ENCODE data around the gene UROC1.

The UROC1 gene

GRCh38 chr3:126546549-126547239, 29.1 kb upstream of the UROC1 start:
- Histone ChIP-seq H3K4me1 (ENCODE audit: control insufficient read depth in 5 of 5, insufficient read depth in 5 of 5, low read length in 5 of 5) (peaks cover 0 to 6% (median 3%) of the 10 kb centered on the region in 5 donors), H3K4me3 (ENCODE audit: low read depth in 1 of 5, low read length in 5 of 5) (no peak overlapping the region), H3K27ac (ENCODE audit: low read depth, low read length) (no peak overlapping the region), H3K9ac (ENCODE audit: low read length in 5 of 5) (no peak overlapping the region), H3K9me3 (ENCODE audit: control insufficient read depth in 5 of 5, low read length in 5 of 5) (no peaks in the 10 kb centered on the region), H3K36me3 (ENCODE audit: control insufficient read depth in 5 of 5, insufficient read depth in 5 of 5, low read length in 5 of 5) (no peaks in the 10 kb centered on the region), H3K27me3 (ENCODE audit: control insufficient read depth in 5 of 5, insufficient read depth in 4 of 5, low read length in 5 of 5) (peaks cover 0 to 23% (median 9%) of the 10 kb centered on the region in 5 donors)

- H3K4me1 ChIP-seq (ENCODE audit: control insufficient read depth in 5 of 5, insufficient read depth in 5 of 5, low read length in 5 of 5): peaks cover 0 to 13% (median 4%) of the 10 kb centered on the region in 5 donors
- no peak overlapping the region for H3K27ac ChIP-seq (ENCODE audit: low read depth, low read length)
- no peak overlapping the region for H3K4me3 ChIP-seq (ENCODE audit: low read depth in 1 of 5, low read length in 5 of 5)
- no peaks in the 10 kb centered on the region for H3K36me3 ChIP-seq (ENCODE audit: control insufficient read depth in 5 of 5, insufficient read depth in 5 of 5, low read length in 5 of 5)
- H3K9ac ChIP-seq (ENCODE audit: low read length in 5 of 5): no peak overlapping the region
- H3K27me3 ChIP-seq (ENCODE audit: control insufficient read depth in 5 of 5, insufficient read depth in 4 of 5, low read length in 5 of 5): peaks cover 0 to 25% (median 12%) of the 10 kb centered on the region in 5 donors
- H3K9me3 ChIP-seq (ENCODE audit: control insufficient read depth in 5 of 5, low read length in 5 of 5): no peaks in the 10 kb centered on the region
Observed at GRCh38 chr3:126546013-126546412, 28.4 kb upstream of the UROC1 start.

GRCh38 chr3:126545544-126545943, 28.0 kb upstream of the UROC1 start:
- H3K9ac ChIP-seq (ENCODE audit: low read length in 5 of 5): no peak overlapping the region
- no peak overlapping the region for H3K4me3 ChIP-seq (ENCODE audit: low read depth in 1 of 5, low read length in 5 of 5)
- no peaks in the 10 kb centered on the region for H3K36me3 ChIP-seq (ENCODE audit: control insufficient read depth in 5 of 5, insufficient read depth in 5 of 5, low read length in 5 of 5)
- no peaks in the 10 kb centered on the region for H3K9me3 ChIP-seq (ENCODE audit: control insufficient read depth in 5 of 5, low read length in 5 of 5)
- peaks cover 0 to 17% (median 8%) of the 10 kb centered on the region in 5 donors for H3K4me1 ChIP-seq (ENCODE audit: control insufficient read depth in 5 of 5, insufficient read depth in 5 of 5, low read length in 5 of 5)
- no peak overlapping the region for H3K27ac ChIP-seq (ENCODE audit: low read depth, low read length)
- H3K27me3 ChIP-seq (ENCODE audit: control insufficient read depth in 5 of 5, insufficient read depth in 4 of 5, low read length in 5 of 5): peaks cover 0 to 28% (median 12%) of the 10 kb centered on the region in 5 donors

GRCh38 chr3:126544596-126545281, 27.2 kb upstream of the UROC1 start:
- Histone ChIP-seq H3K4me3 (ENCODE audit: low read depth in 1 of 5, low read length in 5 of 5) (no peak overlapping the region), H3K4me1 (ENCODE audit: control insufficient read depth in 5 of 5, insufficient read depth in 5 of 5, low read length in 5 of 5) (peaks cover 3 to 25% (median 14%) of the 10 kb centered on the region in 5 donors), H3K36me3 (ENCODE audit: control insufficient read depth in 5 of 5, insufficient read depth in 5 of 5, low read length in 5 of 5) (no peaks in the 10 kb centered on the region), H3K27me3 (ENCODE audit: control insufficient read depth in 5 of 5, insufficient read depth in 4 of 5, low read length in 5 of 5) (peaks cover 0 to 29% (median 15%) of the 10 kb centered on the region in 5 donors), H3K9ac (ENCODE audit: low read length in 5 of 5) (no peak overlapping the region), H3K27ac (ENCODE audit: low read depth, low read length) (no peak overlapping the region), H3K9me3 (ENCODE audit: control insufficient read depth in 5 of 5, low read length in 5 of 5) (no peaks in the 10 kb centered on the region)

- Histone ChIP-seq H3K27ac (ENCODE audit: low read depth, low read length) (no peak overlapping the region), H3K9ac (ENCODE audit: low read length in 5 of 5) (no peak overlapping the region), H3K36me3 (ENCODE audit: control insufficient read depth in 5 of 5, insufficient read depth in 5 of 5, low read length in 5 of 5) (no peaks in the 10 kb centered on the region), H3K4me3 (ENCODE audit: low read depth in 1 of 5, low read length in 5 of 5) (no peak overlapping the region), H3K27me3 (ENCODE audit: control insufficient read depth in 5 of 5, insufficient read depth in 4 of 5, low read length in 5 of 5) (peaks cover 0 to 23% (median 15%) of the 10 kb centered on the region in 5 donors), H3K4me1 (ENCODE audit: control insufficient read depth in 5 of 5, insufficient read depth in 5 of 5, low read length in 5 of 5) (peaks cover 3 to 29% (median 14%) of the 10 kb centered on the region in 5 donors), H3K9me3 (ENCODE audit: control insufficient read depth in 5 of 5, low read length in 5 of 5) (no peaks in the 10 kb centered on the region)
Observed at GRCh38 chr3:126543457-126544061, 26.0 kb upstream of the UROC1 start.

- no peak overlapping the region for H3K4me3 ChIP-seq (ENCODE audit: low read depth in 1 of 5, low read length in 5 of 5)
- H3K36me3 ChIP-seq (ENCODE audit: control insufficient read depth in 5 of 5, insufficient read depth in 5 of 5, low read length in 5 of 5): no peaks in the 10 kb centered on the region
- H3K9me3 ChIP-seq (ENCODE audit: control insufficient read depth in 5 of 5, low read length in 5 of 5): no peaks in the 10 kb centered on the region
- H3K27ac ChIP-seq (ENCODE audit: low read depth, low read length): no peak overlapping the region
- peaks cover 3 to 25% (median 20%) of the 10 kb centered on the region in 5 donors for H3K27me3 ChIP-seq (ENCODE audit: control insufficient read depth in 5 of 5, insufficient read depth in 4 of 5, low read length in 5 of 5)
- H3K4me1 ChIP-seq (ENCODE audit: control insufficient read depth in 5 of 5, insufficient read depth in 5 of 5, low read length in 5 of 5): peaks cover 3 to 29% (median 14%) of the 10 kb centered on the region in 5 donors
- H3K9ac ChIP-seq (ENCODE audit: low read length in 5 of 5): no peak overlapping the region
Observed at GRCh38 chr3:126542340-126543241, 25.0 kb upstream of the UROC1 start.

GRCh38 chr3:126541628-126542339, 24.2 kb upstream of the UROC1 start:
- Histone ChIP-seq H3K4me1 (ENCODE audit: control insufficient read depth in 5 of 5, insufficient read depth in 5 of 5, low read length in 5 of 5) (peaks cover 3 to 29% (median 14%) of the 10 kb centered on the region in 5 donors), H3K9me3 (ENCODE audit: control insufficient read depth in 5 of 5, low read length in 5 of 5) (no peaks in the 10 kb centered on the region), H3K27me3 (ENCODE audit: control insufficient read depth in 5 of 5, insufficient read depth in 4 of 5, low read length in 5 of 5) (peaks cover 11 to 33% (median 25%) of the 10 kb centered on the region in 5 donors), H3K36me3 (ENCODE audit: control insufficient read depth in 5 of 5, insufficient read depth in 5 of 5, low read length in 5 of 5) (no peaks in the 10 kb centered on the region), H3K27ac (ENCODE audit: low read depth, low read length) (no peak overlapping the region), H3K4me3 (ENCODE audit: low read depth in 1 of 5, low read length in 5 of 5) (peak overlapping the region in 1 of 5 donors; percentile 14), H3K9ac (ENCODE audit: low read length in 5 of 5) (no peak overlapping the region)

GRCh38 chr3:126540951-126541627, 23.5 kb upstream of the UROC1 start:
- no peak overlapping the region for H3K4me3 ChIP-seq (ENCODE audit: low read depth in 1 of 5, low read length in 5 of 5)
- H3K9ac ChIP-seq (ENCODE audit: low read length in 5 of 5): no peak overlapping the region
- peaks cover 16 to 37% (median 29%) of the 10 kb centered on the region in 5 donors for H3K27me3 ChIP-seq (ENCODE audit: control insufficient read depth in 5 of 5, insufficient read depth in 4 of 5, low read length in 5 of 5)
- no peaks in the 10 kb centered on the region for H3K9me3 ChIP-seq (ENCODE audit: control insufficient read depth in 5 of 5, low read length in 5 of 5)
- H3K4me1 ChIP-seq (ENCODE audit: control insufficient read depth in 5 of 5, insufficient read depth in 5 of 5, low read length in 5 of 5): peaks cover 3 to 29% (median 14%) of the 10 kb centered on the region in 5 donors
- no peak overlapping the region for H3K27ac ChIP-seq (ENCODE audit: low read depth, low read length)
- H3K36me3 ChIP-seq (ENCODE audit: control insufficient read depth in 5 of 5, insufficient read depth in 5 of 5, low read length in 5 of 5): no peaks in the 10 kb centered on the region

Measured in subcutaneous abdominal adipose tissue (tissue), 5 donors.